Liver (tissue), 3 donors: Measurements from ENCODE around the gene SKAP1.

Experiments used
- CTCF ChIP-seq: fragments of 150-350 bp; IDR thresholded peaks from 2 replicates; pipeline ENCODE4 v1.5.1; 2017; ENCODE audit warnings: improper control_type of control experiment, low read depth, low read length; ENCODE audit not compliant: missing input control
- RAD21 ChIP-seq, 2 donors: IDR thresholded peaks; 2 replicates each; pipeline ENCODE4 v1.6.1; 2016; ENCODE audit warnings: antibody characterized with exemption in 2 of 2, mild to moderate bottlenecking in 2 of 2
- YY1 ChIP-seq: IDR thresholded peaks from 2 replicates; pipeline ENCODE4 v1.6.1; 2016; ENCODE audit warnings: antibody characterized with exemption, mild to moderate bottlenecking
- donor health status: healthy.
- donor health status: healthy.

- TF ChIP-seq RAD21 (IDR thresholded peaks at IDR 0.05) (no peak), CTCF (no peak), YY1 (no peak)
These were observed 133.6 kb downstream of the SKAP1 start for GRCh38 chr17:48296453-48296852.
